GM19351 (cell line): Measurements from ENCODE around the gene HFM1.
A peak's percentile ranks its signal among the peaks of the same experiment; 100 is the strongest.
"Not testable (repeated sequence)": the region's sequence is repeated elsewhere in the genome, so short reads cannot be mapped to it uniquely, and the experiment has no call there.

Experiments used
- ATAC-seq: cut with Tn5 transposase; IDR thresholded peaks from one replicate; pipeline ENCODE4 v1.9.1; 2021; ENCODE audit warnings: mild to moderate bottlenecking, moderate library complexity; ENCODE audit not compliant: unreplicated experiment

HFM1 gene

GRCh38 chr1:91372230-91372629 lies 32.4 kb downstream of the HFM1 start:
- not testable (repeated sequence) for ATAC-seq

GRCh38 chr1:91349524-91349923 lies 55.1 kb downstream of the HFM1 start:
- no peak for ATAC-seq

GRCh38 chr1:91346824-91347223 lies 57.8 kb downstream of the HFM1 start:
- ATAC-seq, result no peak

GRCh38 chr1:91345395-91346005 lies 59.1 kb downstream of the HFM1 start:
- ATAC-seq, result no peak

GRCh38 chr1:91338501-91338900 lies 66.1 kb downstream of the HFM1 start:
- ATAC-seq, result no peak

- no peak for ATAC-seq
These were observed 69.0 kb downstream of the HFM1 start for GRCh38 chr1:91335603-91336002.

- no peak for ATAC-seq
These were observed 69.8 kb downstream of the HFM1 start for GRCh38 chr1:91334856-91335255.

- ATAC-seq, result no peak
These were observed 79.2 kb downstream of the HFM1 start for GRCh38 chr1:91325456-91325855.

- ATAC-seq, result no peak
These were observed 90.0 kb downstream of the HFM1 start for GRCh38 chr1:91314643-91315042.

GRCh38 chr1:91311672-91312071 lies 93.0 kb downstream of the HFM1 start:
- ATAC-seq, result no peak

GRCh38 chr1:91308544-91308943 lies 96.1 kb downstream of the HFM1 start:
- ATAC-seq, result no peak

GRCh38 chr1:91307784-91308409 lies 96.7 kb downstream of the HFM1 start:
- ATAC-seq, result no peak

GRCh38 chr1:91303165-91303564 lies 101.5 kb downstream of the HFM1 start:
- no peak for ATAC-seq

GRCh38 chr1:91288843-91289553 lies 115.6 kb downstream of the HFM1 start:
- not testable (repeated sequence) for ATAC-seq

GRCh38 chr1:91286962-91287317 lies 117.7 kb downstream of the HFM1 start:
- not testable (repeated sequence) for ATAC-seq

- not testable (repeated sequence) for ATAC-seq
These were observed 118.2 kb downstream of the HFM1 start for GRCh38 chr1:91286259-91286961.

GRCh38 chr1:91283421-91283726 lies 121.3 kb downstream of the HFM1 start:
- ATAC-seq, result no peak

- ATAC-seq, result peak; percentile 80
These were observed 121.8 kb downstream of the HFM1 start for GRCh38 chr1:91282695-91283420.

GRCh38 chr1:91281782-91282181 lies 122.9 kb downstream of the HFM1 start:
- no peak for ATAC-seq

GRCh38 chr1:91278754-91279153 lies 125.9 kb downstream of the HFM1 start:
- ATAC-seq, result no peak

- ATAC-seq, result no peak
These were observed 130.8 kb downstream of the HFM1 start for GRCh38 chr1:91273875-91274274.
